ENCODE measurements around the gene CELF4.

The CELF4 gene

GRCh38 chr18:37434161-37434860 lies 131.3 kb downstream of the CELF4 start:
- Histone ChIP-seq H3K27ac (ENCODE audit: poor library complexity, severe bottlenecking) (no peak overlapping the region), H3K27me3 (ENCODE audit: insufficient read depth, poor library complexity, severe bottlenecking) (no peaks in the 10 kb centered on the region), H3K4me3 (ENCODE audit: severe bottlenecking) (no peak overlapping the region), H3K4me1 (ENCODE audit: insufficient read depth, poor library complexity, severe bottlenecking) (peaks cover 3% of the 10 kb centered on the region), H3K9me3 (ENCODE audit: severe bottlenecking) (no peaks in the 10 kb centered on the region), H3K36me3 (ENCODE audit: low read depth) (no peaks in the 10 kb centered on the region)
- no peak for DNase-seq (ENCODE audit: low spot score)
- TF ChIP-seq CTCF (IDR thresholded peaks at IDR 0.05; ENCODE audit: poor library complexity, severe bottlenecking), result no peak
- ATAC-seq (ENCODE audit: low read depth), result no peak

- TF ChIP-seq CTCF (IDR thresholded peaks at IDR 0.05; ENCODE audit: poor library complexity, severe bottlenecking), result no peak
- H3K27ac ChIP-seq (ENCODE audit: poor library complexity, severe bottlenecking), result no peak overlapping the region
- H3K4me1 ChIP-seq (ENCODE audit: insufficient read depth, poor library complexity, severe bottlenecking), result peaks cover 3% of the 10 kb centered on the region
- DNase-seq (ENCODE audit: low spot score) (no peak), ATAC-seq (ENCODE audit: low read depth) (no peak)
- no peaks in the 10 kb centered on the region for H3K9me3 ChIP-seq (ENCODE audit: severe bottlenecking)
- no peak overlapping the region for H3K4me3 ChIP-seq (ENCODE audit: severe bottlenecking)
- no peaks in the 10 kb centered on the region for H3K36me3 ChIP-seq (ENCODE audit: low read depth)
- H3K27me3 ChIP-seq (ENCODE audit: insufficient read depth, poor library complexity, severe bottlenecking), result no peaks in the 10 kb centered on the region
Measured at GRCh38 chr18:37432436-37433195, 133.0 kb downstream of the CELF4 start.

- ATAC-seq (ENCODE audit: low read depth) (no peak), DNase-seq (ENCODE audit: low spot score) (no peak)
- H3K4me3 ChIP-seq (ENCODE audit: severe bottlenecking), result no peak overlapping the region
- no peak for TF ChIP-seq CTCF (IDR thresholded peaks at IDR 0.05; ENCODE audit: poor library complexity, severe bottlenecking)
- peaks cover under 1% of the 10 kb centered on the region for H3K4me1 ChIP-seq (ENCODE audit: insufficient read depth, poor library complexity, severe bottlenecking)
- H3K36me3 ChIP-seq (ENCODE audit: low read depth), result no peaks in the 10 kb centered on the region
- no peak overlapping the region for H3K27ac ChIP-seq (ENCODE audit: poor library complexity, severe bottlenecking)
- no peaks in the 10 kb centered on the region for H3K9me3 ChIP-seq (ENCODE audit: severe bottlenecking)
- H3K27me3 ChIP-seq (ENCODE audit: insufficient read depth, poor library complexity, severe bottlenecking), result no peaks in the 10 kb centered on the region
Measured at GRCh38 chr18:37430357-37431076, 135.1 kb downstream of the CELF4 start.

GRCh38 chr18:37429791-37430190 lies 135.8 kb downstream of the CELF4 start:
- no peaks in the 10 kb centered on the region for H3K9me3 ChIP-seq (ENCODE audit: severe bottlenecking)
- no peak overlapping the region for H3K27ac ChIP-seq (ENCODE audit: poor library complexity, severe bottlenecking)
- no peak overlapping the region for H3K4me3 ChIP-seq (ENCODE audit: severe bottlenecking)
- H3K4me1 ChIP-seq (ENCODE audit: insufficient read depth, poor library complexity, severe bottlenecking), result no peaks in the 10 kb centered on the region
- ATAC-seq (ENCODE audit: low read depth), result no peak
- DNase-seq (ENCODE audit: low spot score), result no peak
- no peaks in the 10 kb centered on the region for H3K27me3 ChIP-seq (ENCODE audit: insufficient read depth, poor library complexity, severe bottlenecking)
- no peaks in the 10 kb centered on the region for H3K36me3 ChIP-seq (ENCODE audit: low read depth)
- no peak for TF ChIP-seq CTCF (IDR thresholded peaks at IDR 0.05; ENCODE audit: poor library complexity, severe bottlenecking)

Measured in RWPE2 (cell line).